HG03378 (cell line): ENCODE results near the gene POP7.
"Not testable (repeated sequence)": the region's sequence is repeated elsewhere in the genome, so short reads cannot be mapped to it uniquely, and the experiment has no call there.

Experiments
- ATAC-seq: cut with Tn5 transposase; IDR thresholded peaks from one replicate; pipeline ENCODE4 v1.9.1; 2021; ENCODE audit warnings: mild to moderate bottlenecking, moderate library complexity; ENCODE audit not compliant: unreplicated experiment

POP7 gene

GRCh38 chr7:100691676-100692577 is 14.0 kb upstream of the POP7 start:
- peak; percentile 40 for ATAC-seq

GRCh38 chr7:100692578-100692961 is 13.4 kb upstream of the POP7 start:
- ATAC-seq, result no peak

GRCh38 chr7:100693312-100694097 is 12.4 kb upstream of the POP7 start:
- no peak for ATAC-seq

DNA sequence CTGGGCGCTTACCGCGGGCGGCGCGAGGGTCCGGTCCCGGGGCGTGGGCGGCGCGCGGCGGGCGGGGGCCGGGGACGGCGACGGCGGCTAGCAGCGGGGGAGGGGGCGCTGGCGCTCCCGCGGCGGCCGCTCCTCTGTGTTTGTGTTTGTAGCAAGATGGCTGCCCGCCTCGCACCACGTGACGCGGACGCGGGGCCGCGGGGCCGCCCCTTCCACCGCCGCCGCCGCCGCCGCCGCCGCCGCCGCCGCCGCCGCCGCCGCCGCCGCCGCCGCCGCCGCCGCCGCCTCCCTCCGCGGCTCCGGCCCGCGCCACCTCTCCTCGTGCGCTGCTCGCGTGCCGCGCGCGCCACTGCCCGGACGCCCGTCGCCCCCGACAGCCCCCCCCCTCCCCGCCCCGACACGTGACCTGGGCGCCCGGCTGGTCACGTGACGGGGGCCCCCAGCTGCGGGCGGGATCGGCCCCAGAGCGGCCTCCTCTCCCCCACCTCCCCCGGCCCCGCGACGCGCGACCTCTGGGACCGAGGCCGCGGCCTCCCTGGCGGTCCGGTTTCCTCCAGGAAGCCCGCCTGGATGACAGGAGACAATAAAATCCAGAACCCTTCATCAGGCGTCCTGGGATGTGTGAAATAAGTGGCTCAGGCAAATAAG is 11.7 kb upstream of the POP7 start, which contains the start of gene GIGYF1:
Gene GIGYF1 (minus strand): TSS at position 153 of the 648 bp plus-strand sequence. CDS start 6,012 bp downstream, outside the sequence.
- no peak for ATAC-seq

DNA sequence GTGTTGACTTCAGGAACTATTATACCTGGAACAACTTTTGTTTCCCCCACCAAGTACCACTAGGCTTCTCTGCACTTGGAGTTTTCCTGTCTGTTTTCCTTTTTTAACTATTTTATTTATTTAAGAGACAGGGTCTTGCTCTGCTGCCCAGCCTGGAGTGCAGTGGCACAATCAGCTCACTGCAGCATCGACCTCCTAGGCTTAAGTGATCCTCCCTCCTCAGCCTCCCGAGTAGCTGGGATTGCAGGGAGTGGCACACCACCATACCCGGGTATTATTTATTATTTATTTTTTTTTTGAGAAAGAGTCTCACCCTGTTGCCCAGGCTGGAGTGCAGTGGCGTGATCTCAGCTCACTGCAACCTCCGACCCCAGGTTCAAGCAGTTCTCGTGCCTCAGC is 9.8 kb upstream of the POP7 start:
- ATAC-seq, result no peak

GRCh38 chr7:100699018-100699417 is 6.9 kb upstream of the POP7 start:
- ATAC-seq, result no peak

- ATAC-seq, result not testable (repeated sequence)
Observed at GRCh38 chr7:100701089-100701488, 4.8 kb upstream of the POP7 start.

GRCh38 chr7:100705320-100705752 is 585 bp upstream of the POP7 start:
- ATAC-seq, result peak; percentile 54

DNA sequence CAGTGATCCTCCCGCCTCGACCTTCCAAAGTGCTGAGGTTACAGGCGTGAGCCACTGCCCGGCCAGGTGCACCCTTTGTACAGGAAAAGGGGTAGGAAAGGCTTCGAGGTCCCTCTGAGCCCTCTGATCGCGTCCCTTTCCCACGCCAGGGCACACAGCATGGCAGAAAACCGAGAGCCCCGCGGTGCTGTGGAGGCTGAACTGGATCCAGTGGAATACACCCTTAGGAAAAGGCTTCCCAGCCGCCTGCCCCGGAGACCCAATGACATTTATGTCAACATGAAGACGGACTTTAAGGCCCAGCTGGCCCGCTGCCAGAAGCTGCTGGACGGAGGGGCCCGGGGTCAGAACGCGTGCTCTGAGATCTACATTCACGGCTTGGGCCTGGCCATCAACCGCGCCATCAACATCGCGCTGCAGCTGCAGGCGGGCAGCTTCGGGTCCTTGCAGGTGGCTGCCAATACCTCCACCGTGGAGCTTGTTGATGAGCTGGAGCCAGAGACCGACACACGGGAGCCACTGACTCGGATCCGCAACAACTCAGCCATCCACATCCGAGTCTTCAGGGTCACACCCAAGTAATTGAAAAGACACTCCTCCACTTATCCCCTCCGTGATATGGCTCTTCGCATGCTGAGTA is 871 bp downstream of the POP7 start:
- ATAC-seq, result no peak

- ATAC-seq, result no peak
Observed at GRCh38 chr7:100708395-100708794, 2.5 kb downstream of the POP7 start.

DNA sequence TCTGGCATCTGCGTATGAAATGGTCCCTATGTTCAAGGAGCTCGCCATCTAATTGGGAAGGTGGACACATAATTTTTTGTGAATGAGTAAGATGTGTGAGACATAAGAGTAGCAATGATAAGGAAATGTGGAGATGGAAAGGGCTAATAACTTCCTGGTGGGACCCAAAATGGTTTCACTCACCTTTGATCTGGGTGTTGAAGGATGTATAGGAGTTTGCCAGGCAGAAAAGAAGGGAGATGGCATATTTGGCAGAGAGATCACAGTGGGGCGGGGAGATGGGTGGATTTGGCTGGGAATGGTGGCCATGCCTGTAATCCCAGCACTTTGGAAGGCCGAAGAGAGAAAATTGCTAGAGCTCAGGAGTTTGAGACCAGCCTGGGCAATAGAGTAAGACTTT is 4.5 kb downstream of the POP7 start:
- ATAC-seq, result no peak

- ATAC-seq, result no peak
Observed at GRCh38 chr7:100711369-100711768, 5.4 kb downstream of the POP7 start.

GRCh38 chr7:100714725-100715124 is 8.8 kb downstream of the POP7 start:
- ATAC-seq, result no peak

DNA sequence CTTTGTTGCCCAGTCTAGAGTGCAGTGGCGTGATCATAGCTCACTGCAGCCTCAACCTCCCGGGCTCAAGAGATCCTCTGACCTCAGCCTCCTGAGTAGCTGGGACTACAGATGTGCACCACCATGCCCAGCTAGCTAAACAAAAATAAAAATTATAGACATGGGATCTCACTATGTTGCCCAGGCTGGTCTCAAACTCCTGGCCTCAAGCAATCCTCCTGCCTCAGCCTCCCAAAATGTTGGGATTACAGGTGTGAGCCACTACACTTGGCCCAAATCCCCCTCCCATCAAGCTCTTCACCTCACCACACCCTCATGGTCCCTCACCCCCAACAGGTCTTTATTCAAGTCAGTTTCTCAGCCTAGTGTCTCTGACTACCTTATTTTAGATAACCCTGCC is 11.2 kb downstream of the POP7 start:
- not testable (repeated sequence) for ATAC-seq

DNA sequence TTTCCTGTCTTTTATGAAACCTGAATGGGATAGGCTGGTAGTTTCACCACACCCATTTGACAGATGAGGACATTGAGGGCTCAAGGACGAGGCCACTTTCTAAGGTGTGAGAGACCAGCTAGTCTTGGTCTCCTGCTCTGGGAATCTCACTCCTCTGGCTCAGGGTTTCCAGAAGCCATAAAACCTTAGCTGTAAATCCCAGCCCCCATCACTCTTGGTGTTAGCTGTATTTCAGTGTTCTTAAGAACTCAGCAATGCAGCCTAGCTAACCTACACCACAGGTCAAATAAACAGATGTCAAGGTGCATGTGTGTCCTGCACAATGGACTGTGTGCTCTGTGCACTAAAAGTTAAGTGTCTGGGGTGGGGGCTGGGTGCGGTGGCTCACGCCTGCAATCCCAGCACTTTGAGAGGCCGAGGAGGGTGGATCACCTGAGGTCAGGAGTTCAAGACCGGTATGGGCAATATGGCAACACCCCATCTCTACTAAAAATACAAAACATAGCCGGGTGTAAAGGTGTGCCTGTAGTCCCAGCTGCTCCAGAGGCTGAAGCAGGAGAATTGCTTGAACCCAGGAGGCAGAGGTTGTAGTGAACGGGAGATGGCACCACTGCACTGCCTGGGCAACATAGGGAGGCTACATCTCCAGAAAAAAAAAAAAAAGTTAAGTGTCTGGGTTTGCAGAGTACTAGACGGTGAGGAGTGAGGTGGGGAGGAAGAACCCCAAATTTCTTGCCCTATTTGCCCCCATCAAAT is 13.8 kb downstream of the POP7 start:
- no peak for ATAC-seq

GRCh38 chr7:100720279-100720670 is 14.4 kb downstream of the POP7 start, which contains the start of gene EPO:
EPO (plus strand) TSS chr7:100720468; CDS start chr7:100720981, 513 bp downstream.
- no peak for ATAC-seq

- no peak for ATAC-seq
Observed at GRCh38 chr7:100720671-100721504, 15.0 kb downstream of the POP7 start.

DNA sequence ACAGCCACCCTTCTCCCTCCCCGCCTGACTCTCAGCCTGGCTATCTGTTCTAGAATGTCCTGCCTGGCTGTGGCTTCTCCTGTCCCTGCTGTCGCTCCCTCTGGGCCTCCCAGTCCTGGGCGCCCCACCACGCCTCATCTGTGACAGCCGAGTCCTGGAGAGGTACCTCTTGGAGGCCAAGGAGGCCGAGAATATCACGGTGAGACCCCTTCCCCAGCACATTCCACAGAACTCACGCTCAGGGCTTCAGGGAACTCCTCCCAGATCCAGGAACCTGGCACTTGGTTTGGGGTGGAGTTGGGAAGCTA is 15.5 kb downstream of the POP7 start:
- ATAC-seq, result no peak

GRCh38 chr7:100722480-100723212 is 16.7 kb downstream of the POP7 start:
- ATAC-seq, result no peak
